NCI-H1092 (cell line): Measurements from ENCODE around the gene DCTN4.
A peak's percentile ranks its signal among the peaks of the same experiment; 100 is the strongest.
"Not testable (repeated sequence)": the region's sequence is repeated elsewhere in the genome, so short reads cannot be mapped to it uniquely, and the experiment has no call there.

ENCODE experiments used
- DNase-seq: peaks from one replicate; lab custom pipeline; 2025; lab: John Stamatoyannopoulos, UW

Gene DCTN4

GRCh38 chr5:150758531-150759333 lies at the start of gene DCTN4:
TSS of gene DCTN4 (minus strand) at chr5:150759017. CDS start at chr5:150758993, 24 bp downstream.
- peak; percentile 94 for DNase-seq

GRCh38 chr5:150804388-150804787 lies 45.6 kb upstream of the DCTN4 start:
- DNase-seq: no peak

GRCh38 chr5:150801117-150801927 lies 42.5 kb upstream of the DCTN4 start:
- no peak for DNase-seq

GRCh38 chr5:150797384-150797783 lies 38.6 kb upstream of the DCTN4 start:
- no peak for DNase-seq

- no peak for DNase-seq
Measured at GRCh38 chr5:150794927-150795326, 36.1 kb upstream of the DCTN4 start.

GRCh38 chr5:150793423-150793888 lies 34.6 kb upstream of the DCTN4 start:
- not testable (repeated sequence) for DNase-seq

GRCh38 chr5:150791536-150791935 lies 32.7 kb upstream of the DCTN4 start:
- no peak for DNase-seq

- DNase-seq: no peak
Measured at GRCh38 chr5:150789943-150790611, 31.3 kb upstream of the DCTN4 start.

GRCh38 chr5:150789450-150789849 lies 30.6 kb upstream of the DCTN4 start:
- no peak for DNase-seq

- DNase-seq: no peak
Measured at GRCh38 chr5:150788977-150789376, 30.2 kb upstream of the DCTN4 start.

GRCh38 chr5:150787656-150788055 lies 28.8 kb upstream of the DCTN4 start:
- no peak for DNase-seq

- no peak for DNase-seq
Measured at GRCh38 chr5:150786876-150787275, 28.1 kb upstream of the DCTN4 start.

- DNase-seq: no peak
Measured at GRCh38 chr5:150785950-150786349, 27.1 kb upstream of the DCTN4 start.

GRCh38 chr5:150783422-150783928 lies 24.7 kb upstream of the DCTN4 start:
- no peak for DNase-seq

- DNase-seq: no peak
Measured at GRCh38 chr5:150782850-150783249, 24.0 kb upstream of the DCTN4 start.

- DNase-seq: no peak
Measured at GRCh38 chr5:150781706-150782614, 23.1 kb upstream of the DCTN4 start.

- no peak for DNase-seq
Measured at GRCh38 chr5:150780816-150781221, 22.0 kb upstream of the DCTN4 start.

- no peak for DNase-seq
Measured at GRCh38 chr5:150780187-150780692, 21.4 kb upstream of the DCTN4 start.

- DNase-seq: no peak
Measured at GRCh38 chr5:150779397-150780186, 20.8 kb upstream of the DCTN4 start.
